GM21528 (cell line): ENCODE results near the gene COMMD10.

Source experiments
- ATAC-seq: cut with Tn5 transposase; IDR thresholded peaks from one replicate; pipeline ENCODE4 v1.9.1; 2021; ENCODE audit warnings: mild to moderate bottlenecking, moderate library complexity; ENCODE audit not compliant: unreplicated experiment, low FRiP score

COMMD10 gene

GRCh38 chr5:116280149-116280803 is 195.5 kb downstream of the COMMD10 start:
- ATAC-seq = no peak

DNA sequence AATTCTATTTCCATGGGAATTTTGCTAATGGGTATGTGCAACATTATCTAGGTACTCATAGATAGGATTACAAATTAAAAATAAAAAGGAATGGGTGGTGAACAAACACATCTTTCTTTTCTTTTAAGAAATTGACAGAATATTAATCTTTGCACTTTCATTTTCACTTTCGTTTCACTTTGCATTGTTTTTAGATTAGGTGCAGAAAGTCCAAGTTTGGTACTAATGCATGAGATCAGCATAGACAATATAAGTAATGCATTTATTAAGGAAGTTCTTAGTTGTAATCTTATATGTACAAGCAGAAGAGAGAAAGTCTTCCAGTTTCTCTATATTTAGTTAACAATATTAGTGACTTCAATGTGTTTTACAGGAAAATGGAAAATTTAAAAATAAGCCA is 196.5 kb downstream of the COMMD10 start:
- ATAC-seq = no peak

DNA sequence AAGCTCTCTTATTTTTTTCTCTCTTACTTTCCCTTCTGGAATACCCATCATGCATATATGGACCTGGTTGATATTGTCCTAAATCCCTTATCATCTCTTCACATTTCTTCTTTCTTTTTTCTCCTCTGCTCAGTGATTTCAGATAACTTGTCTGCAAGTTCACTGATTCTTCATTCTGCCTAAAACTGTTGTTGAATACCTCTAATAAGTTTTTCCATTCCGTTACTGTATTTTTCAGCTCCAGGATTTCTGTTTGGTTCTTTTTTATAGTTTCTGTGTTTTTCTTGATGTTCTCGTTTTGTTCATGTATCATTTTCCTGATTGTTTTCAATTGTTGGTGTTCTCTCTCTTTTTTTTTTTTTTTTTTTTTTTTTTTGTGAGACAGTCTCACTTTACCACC is 203.7 kb downstream of the COMMD10 start:
- ATAC-seq = no peak

DNA sequence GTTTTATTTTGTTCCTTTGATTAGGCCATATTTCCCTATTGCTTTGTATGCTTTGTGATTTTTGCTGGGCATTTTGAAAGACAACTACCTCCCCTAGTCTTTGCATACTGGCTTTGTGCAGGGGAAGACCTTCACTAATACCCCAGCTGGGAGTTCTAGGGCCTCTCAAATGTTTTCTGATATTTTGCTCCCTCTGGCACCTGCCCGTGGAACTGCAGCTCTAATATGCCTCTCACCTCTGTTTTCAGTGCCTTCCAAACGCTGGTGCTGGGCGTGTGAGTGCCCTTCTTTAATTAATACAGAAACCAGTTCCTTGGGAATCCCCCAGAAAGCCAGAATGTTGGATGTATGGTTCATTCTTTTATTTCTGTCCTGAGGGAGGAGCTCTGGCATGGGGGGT is 204.5 kb downstream of the COMMD10 start:
- ATAC-seq = no peak

DNA sequence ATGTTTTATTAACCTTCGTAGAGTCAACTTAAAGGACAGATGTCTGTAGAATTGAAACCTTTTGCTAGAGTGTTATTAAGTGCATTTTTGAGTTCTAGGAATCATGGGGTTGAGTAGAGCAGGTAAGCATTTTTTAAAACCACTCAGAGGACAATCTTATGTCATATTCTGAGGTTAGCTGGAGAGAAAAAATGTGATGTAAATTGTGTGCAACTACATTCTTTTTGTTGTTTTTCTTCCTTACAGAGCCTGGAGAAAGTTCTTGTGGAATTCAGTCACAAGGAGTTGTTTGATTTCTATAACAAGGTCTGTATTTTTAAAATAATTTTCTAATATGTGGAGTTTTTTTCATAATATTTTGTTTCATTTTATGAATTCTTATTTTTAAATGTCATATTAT is 206.4 kb downstream of the COMMD10 start:
- no peak for ATAC-seq

- ATAC-seq = no peak
Measured at GRCh38 chr5:116292321-116292720, 207.5 kb downstream of the COMMD10 start.

DNA sequence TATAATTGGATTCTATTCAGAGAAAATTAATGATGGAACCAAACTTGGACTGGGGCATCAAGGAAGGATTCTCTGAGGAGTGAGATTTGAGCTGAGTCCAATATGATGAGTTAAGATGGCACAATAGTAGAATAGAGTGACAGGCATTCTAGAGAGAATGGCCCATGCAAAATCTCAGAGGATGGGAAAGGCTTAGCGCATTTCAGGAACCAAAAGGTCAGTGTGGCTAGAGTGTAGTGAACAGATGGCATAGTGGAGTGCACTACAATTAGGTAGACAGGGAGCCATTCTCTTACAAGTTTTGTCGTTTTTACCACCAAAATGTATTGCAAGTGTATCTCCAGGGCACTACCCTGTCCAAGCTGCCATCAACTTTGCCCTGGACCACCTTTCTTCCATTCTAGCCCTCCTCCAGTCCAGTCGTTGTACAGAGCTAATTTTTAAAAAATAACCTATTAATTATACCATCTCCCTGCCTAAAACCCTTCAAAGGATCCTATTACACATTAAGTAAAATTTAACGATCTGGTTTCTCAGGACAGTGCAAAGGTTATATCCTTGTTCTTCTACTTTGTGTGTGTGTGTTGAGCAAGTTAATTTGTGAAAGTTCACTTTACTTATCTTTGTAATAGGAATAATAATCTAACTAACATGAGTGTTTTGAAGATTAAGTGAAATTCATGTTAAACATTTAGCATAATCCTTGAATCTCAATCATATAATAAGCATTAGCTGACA is 211.7 kb downstream of the COMMD10 start:
- ATAC-seq = no peak

- no peak for ATAC-seq
Measured at GRCh38 chr5:116297296-116297814, 212.5 kb downstream of the COMMD10 start.

DNA sequence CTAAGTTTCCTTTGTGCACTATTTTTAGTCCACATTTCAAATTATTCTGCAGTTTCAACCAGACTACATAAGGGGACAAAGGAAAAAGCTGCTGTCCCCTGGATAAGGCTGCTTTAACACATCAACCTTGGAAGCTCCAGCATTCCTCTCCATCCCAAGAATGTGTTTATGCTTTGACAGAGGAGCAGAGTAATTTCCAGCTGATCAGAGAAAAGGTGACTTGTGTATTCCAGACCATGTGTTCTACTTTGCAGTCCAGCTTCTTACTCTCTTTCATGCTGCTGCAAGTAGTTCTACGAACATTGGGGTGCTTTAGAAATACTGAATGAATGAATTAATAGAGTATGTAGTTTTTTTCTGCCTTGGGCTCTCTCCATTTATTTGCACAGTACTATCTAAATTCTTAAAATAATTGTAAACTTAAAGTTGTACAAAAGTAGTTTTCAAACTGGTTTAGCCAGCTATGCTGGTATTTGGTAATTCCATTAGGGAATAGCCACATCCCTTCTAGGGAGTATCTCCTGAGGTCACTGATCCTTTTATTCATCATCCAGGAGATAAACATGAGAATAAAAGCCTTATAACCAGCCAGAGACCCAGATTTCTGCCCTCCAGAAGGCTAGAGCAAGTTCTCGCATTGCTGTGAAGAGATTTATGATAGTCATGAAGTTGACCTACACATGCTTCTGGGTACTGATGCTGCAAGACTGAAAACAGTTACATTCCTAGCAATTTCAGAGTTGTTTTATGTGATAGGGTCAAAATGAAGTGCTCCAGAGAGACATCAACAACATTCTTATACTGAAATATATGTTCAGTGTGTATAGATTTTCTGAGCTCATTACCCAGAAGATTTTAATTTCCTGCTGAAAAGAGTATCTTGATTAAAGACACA is 215.2 kb downstream of the COMMD10 start:
- ATAC-seq = no peak

GRCh38 chr5:116301110-116301509 is 216.3 kb downstream of the COMMD10 start:
- no peak for ATAC-seq

- no peak for ATAC-seq
Measured at GRCh38 chr5:116303340-116303739, 218.5 kb downstream of the COMMD10 start.

- ATAC-seq = no peak
Measured at GRCh38 chr5:116303810-116304209, 219.0 kb downstream of the COMMD10 start.

DNA sequence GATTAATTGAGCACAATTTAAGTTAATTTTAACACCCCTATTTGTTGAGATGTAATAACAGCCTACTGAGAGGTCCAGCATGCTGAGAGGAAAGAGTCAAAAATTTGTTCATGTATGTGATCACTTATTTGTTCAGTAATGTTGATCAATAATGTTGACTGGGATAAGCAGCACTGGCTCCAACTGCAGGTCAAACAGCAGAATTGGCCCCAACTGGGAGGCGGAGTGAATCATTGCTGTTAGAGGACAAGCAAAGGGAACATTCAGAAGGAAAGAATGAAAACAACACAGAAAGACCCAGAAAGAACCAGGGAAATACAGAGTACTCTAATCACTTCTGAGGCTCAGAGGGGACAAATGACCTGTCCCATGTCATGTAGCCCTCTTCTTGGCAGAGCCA is 221.1 kb downstream of the COMMD10 start:
- no peak for ATAC-seq

DNA sequence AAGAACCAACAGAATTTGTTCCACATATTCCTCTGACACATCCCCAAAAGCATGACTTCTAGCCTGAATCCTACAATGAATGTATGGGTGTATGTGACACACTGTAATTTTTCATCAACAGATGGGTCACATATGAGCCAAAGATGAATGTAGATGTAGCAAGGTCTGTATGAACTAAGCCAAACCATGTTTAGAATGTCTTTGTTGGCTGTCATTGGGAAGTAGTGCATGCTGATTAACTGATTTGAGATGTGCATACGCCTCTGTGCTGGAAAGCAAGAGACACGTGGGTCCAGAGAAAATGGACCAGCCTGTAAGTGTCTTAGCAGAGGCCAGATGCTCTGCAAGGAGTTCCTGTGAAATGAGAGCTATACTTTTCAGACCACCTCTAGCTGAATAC is 222.0 kb downstream of the COMMD10 start:
- ATAC-seq = no peak

DNA sequence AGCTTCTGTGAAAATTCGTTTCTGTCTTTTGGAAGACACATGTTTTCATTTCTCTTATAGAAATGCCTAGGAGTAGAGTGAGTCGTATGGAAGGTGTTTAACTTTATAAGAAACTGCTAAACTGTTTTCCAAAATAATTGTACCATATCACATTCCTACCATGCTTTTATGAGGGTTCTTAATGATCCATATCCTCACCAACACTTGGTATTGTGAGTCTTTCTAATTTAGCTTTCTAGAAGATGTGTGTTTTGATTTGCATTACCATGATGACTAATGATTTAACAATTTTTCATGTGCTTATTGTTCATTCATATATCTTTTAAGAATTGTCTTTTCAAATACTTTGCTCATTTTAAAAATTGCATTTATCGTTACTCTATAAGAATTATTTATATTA is 223.6 kb downstream of the COMMD10 start:
- ATAC-seq = no peak

- ATAC-seq = no peak
Measured at GRCh38 chr5:116313366-116313765, 228.5 kb downstream of the COMMD10 start.

GRCh38 chr5:116315531-116315930 is 230.7 kb downstream of the COMMD10 start:
- no peak for ATAC-seq

DNA sequence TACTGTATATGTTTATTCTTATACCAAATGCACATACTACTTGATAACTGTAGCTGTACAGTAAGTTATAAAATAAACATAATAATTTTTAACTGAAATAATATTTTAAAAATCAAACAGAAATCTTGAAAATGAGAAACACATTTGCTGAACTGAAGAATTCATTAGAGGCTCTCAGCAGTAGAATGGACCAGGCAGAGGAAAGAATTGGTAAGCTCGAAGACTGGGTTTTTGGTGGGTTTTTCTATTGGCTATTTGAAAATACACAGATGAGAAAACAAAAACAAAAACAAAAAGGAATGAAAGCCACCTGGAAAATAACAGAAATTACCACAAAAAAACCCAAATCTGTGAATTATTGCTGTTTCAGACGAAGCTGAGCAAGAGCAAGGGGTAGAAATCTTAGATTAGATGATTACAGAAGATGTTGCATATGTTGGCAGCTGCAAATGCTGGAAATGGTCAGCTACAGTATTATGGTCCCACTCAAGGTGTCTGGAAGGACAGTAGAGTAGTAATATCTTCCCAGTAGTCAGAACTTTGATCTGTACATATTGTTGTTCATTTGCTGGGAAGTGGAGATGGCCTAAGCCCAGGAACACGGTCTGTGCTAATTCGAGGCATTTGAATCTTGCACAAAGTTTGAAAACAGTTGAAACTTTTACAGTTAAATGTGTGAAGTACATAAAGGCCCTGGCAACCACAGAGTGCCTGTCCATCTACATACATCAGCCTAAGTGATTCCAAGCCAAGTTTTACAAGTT is 233.4 kb downstream of the COMMD10 start:
- ATAC-seq = no peak

DNA sequence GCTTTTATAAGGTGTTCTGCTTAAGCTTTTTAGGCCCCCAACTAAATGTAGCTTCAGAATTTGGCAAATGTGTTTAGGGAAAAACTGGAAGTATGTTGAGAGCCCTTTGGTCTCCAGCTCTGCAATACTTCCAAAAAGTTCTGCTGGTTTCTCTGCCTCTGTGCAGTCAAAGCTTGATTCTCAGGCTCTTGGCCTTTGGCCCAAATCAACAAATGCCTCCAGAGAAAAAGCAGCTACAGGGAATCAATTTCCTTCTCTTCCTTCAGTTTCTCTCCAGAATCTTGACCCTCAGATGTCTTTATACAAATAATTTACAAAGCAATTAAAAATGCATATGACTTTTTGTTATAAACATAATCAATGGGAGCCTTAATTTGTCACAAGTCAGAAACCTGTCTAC is 235.7 kb downstream of the COMMD10 start:
- no peak for ATAC-seq

DNA sequence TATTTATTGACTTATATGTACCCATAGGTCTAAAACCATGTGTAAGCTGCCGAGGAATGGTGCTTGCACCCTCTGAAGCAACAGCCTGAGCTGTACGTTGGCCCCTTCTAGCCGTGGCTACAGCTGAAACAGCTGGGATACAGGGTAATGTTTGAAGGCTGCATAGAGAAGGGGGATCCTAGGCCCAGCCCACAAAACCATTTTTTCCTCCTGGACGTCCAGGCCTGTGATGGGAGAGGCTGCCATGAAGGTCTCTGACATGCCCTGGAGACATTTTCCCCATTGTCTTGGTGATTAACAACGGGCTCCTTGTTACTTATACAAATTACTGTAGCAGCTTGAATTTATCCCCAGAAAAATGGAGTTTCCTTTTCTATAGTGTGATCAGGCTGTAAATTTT is 244.7 kb downstream of the COMMD10 start:
- ATAC-seq = no peak
